H1 (cell line): ENCODE measurements around the gene RNF145. TPM values are rescaled to one million over a fixed set of nuclear protein-coding genes. Genes with fewer than 3 reads are reported as not detected.

Experiments
- CTCF ChIA-PET: fragments of 300-600 bp; sonication (Branson Sonifier 250); formaldehyde crosslinking; loops from one replicate; lab custom pipeline; 2021; ENCODE audit not compliant: partially characterized antibody; lab: Charles Lee
- POLR2A ChIA-PET: fragments of 300-600 bp; sonication (Branson Sonifier 250); formaldehyde crosslinking; loops from one replicate; lab custom pipeline; 2021; ENCODE audit warnings: inconsistent platforms; ENCODE audit not compliant: partially characterized antibody; lab: Charles Lee
- DNase-seq, 2 experiments: peaks; one replicate each; pipeline versions ENCODE4 v3.0.0 to v3.0.0-alpha.2; 2010 to 2022; ENCODE audit warnings: low spot score in 2 of 2, low read depth in 1 of 2, mixed read lengths in 1 of 2
- FAIRE-seq: peaks from 2 replicates; lab custom pipeline; 2011; peaks lifted over from hg19 to GRCh38; lab: Jason Lieb, UNC
- H2AFZ ChIP-seq: 2 replicates; pipeline ENCODE4 v1.8.1; 2012; ENCODE audit warnings: low read length, inconsistent platforms
- H2AK5ac ChIP-seq: 2 replicates; pipeline ENCODE4 v1.6.1; 2013; ENCODE audit warnings: low read depth, low read length
- H2BK120ac ChIP-seq: replicated peaks from 2 replicates; pipeline ENCODE3; 2013; ENCODE audit warnings: low read depth, low read length, inconsistent platforms
- H2BK12ac ChIP-seq: 2 replicates; pipeline ENCODE4 v1.6.1; 2013; ENCODE audit warnings: low read depth, low read length
- H2BK15ac ChIP-seq: 2 replicates; pipeline ENCODE4 v1.6.1; 2013; ENCODE audit warnings: low read length
- H2BK20ac ChIP-seq: 2 replicates; pipeline ENCODE4 v1.6.1; 2013; ENCODE audit warnings: low read length
- H2BK5ac ChIP-seq: 2 replicates; pipeline ENCODE4 v1.6.1; 2013; ENCODE audit warnings: low read depth, low read length
- H3K14ac ChIP-seq: 2 replicates; pipeline ENCODE4 v1.6.1; 2013; ENCODE audit warnings: inconsistent platforms; ENCODE audit not compliant: insufficient read length
- H3K18ac ChIP-seq: 2 replicates; pipeline ENCODE4 v1.6.1; 2013; ENCODE audit warnings: low read length; ENCODE audit errors: extremely low read depth
- H3K23ac ChIP-seq: 2 replicates; pipeline ENCODE4 v1.6.1; 2013; ENCODE audit warnings: inconsistent platforms; ENCODE audit not compliant: insufficient read length
- H3K23me2 ChIP-seq: 2 replicates; pipeline ENCODE4 v1.6.1; 2013; ENCODE audit warnings: low read depth, low read length
- H3K27ac ChIP-seq: 2 replicates; pipeline ENCODE4 v1.6.1; 2011; ENCODE audit warnings: low read depth, low read length, inconsistent platforms
- H3K27me3 ChIP-seq, 4 experiments: replicated peaks in 1 of 4; 1 replicate in 1 of 4; 2 replicates in 3 of 4; pipeline versions ENCODE4 v1.6.1 to v1.8.1; 2011 to 2013; ENCODE audit warnings: low read length in 3 of 4, mild to moderate bottlenecking in 3 of 4, inconsistent platforms in 2 of 4, mixed read lengths in 2 of 4, moderate library complexity in 1 of 4; ENCODE audit not compliant: control insufficient read depth in 3 of 4, insufficient read depth in 3 of 4; ENCODE audit errors: extremely low read depth in 1 of 4
- H3K36me3 ChIP-seq, 4 experiments: 2 replicates each; pipeline versions ENCODE4 v1.6.1 to v1.8.1; 2011 to 2013; ENCODE audit warnings: mild to moderate bottlenecking in 4 of 4, low read length in 3 of 4, moderate library complexity in 2 of 4, control low read depth in 1 of 4, inconsistent platforms in 1 of 4; ENCODE audit not compliant: insufficient read depth in 4 of 4, control insufficient read depth in 2 of 4
- H3K4ac ChIP-seq: replicated peaks from 2 replicates; pipeline ENCODE3; 2013; ENCODE audit warnings: low read length, low read depth, mixed read lengths, inconsistent platforms; ENCODE audit not compliant: insufficient read length
- H3K4me1 ChIP-seq, 4 experiments: replicated peaks in 1 of 4; 1 replicate in 1 of 4; 2 replicates in 3 of 4; pipeline versions ENCODE4 v1.6.1 to v1.8.1; 2011 to 2013; ENCODE audit warnings: low read length in 3 of 4, inconsistent platforms in 2 of 4, mixed read lengths in 1 of 4; ENCODE audit not compliant: insufficient read depth in 4 of 4, control insufficient read depth in 3 of 4
- H3K4me2 ChIP-seq, 2 experiments: 2 replicates each; pipeline versions ENCODE4 v1.6.1 to v1.8.1; 2011 to 2013; ENCODE audit warnings: low read depth in 2 of 2, low read length in 2 of 2, control low read depth in 1 of 2, inconsistent platforms in 1 of 2, mild to moderate bottlenecking in 1 of 2; ENCODE audit not compliant: insufficient read depth in 1 of 2
- H3K4me3 ChIP-seq, 4 experiments: fragments of 200-600, 300-600 bp in 1 of 4; sonication (generic), shearing (Covaris generic), sonication (Bioruptor Twin) in 1 of 4; 2 replicates each; pipeline versions ENCODE4 v1.5.1 to v1.8.1; 2011 to 2016; ENCODE audit warnings: low read length in 4 of 4, low read depth in 3 of 4, control low read depth in 2 of 4, inconsistent platforms in 2 of 4, mild to moderate bottlenecking in 2 of 4, mixed read lengths in 1 of 4, moderate library complexity in 1 of 4; ENCODE audit not compliant: insufficient read depth in 2 of 4; ENCODE audit errors: extremely low read depth in 1 of 4
- H3K56ac ChIP-seq: replicated peaks from 2 replicates; pipeline ENCODE3; 2013; ENCODE audit warnings: low read depth, mild to moderate bottlenecking, mixed read lengths, low read length, inconsistent platforms; ENCODE audit not compliant: insufficient read length
- H3K79me1 ChIP-seq: 2 replicates; pipeline ENCODE4 v1.6.1; 2013; ENCODE audit warnings: low read depth, low read length, control low read depth
- H3K79me2 ChIP-seq, 2 experiments: 2 replicates each; pipeline versions ENCODE4 v1.6.1 to v1.8.1; 2012 to 2013; ENCODE audit warnings: low read length in 2 of 2, mild to moderate bottlenecking in 2 of 2, inconsistent platforms in 1 of 2; ENCODE audit not compliant: insufficient read depth in 2 of 2, control insufficient read depth in 1 of 2
- H3K9ac ChIP-seq, 4 experiments: replicated peaks in 1 of 4; 1 replicate in 1 of 4; 2 replicates in 3 of 4; pipeline versions ENCODE4 v1.6.1 to v1.8.1; 2011 to 2013; ENCODE audit warnings: low read depth in 3 of 4, low read length in 3 of 4, control low read depth in 2 of 4, mild to moderate bottlenecking in 2 of 4, moderate library complexity in 2 of 4, inconsistent platforms in 1 of 4; ENCODE audit errors: extremely low read depth in 1 of 4
- H3K9me3 ChIP-seq, 2 experiments: 2 replicates each; pipeline versions ENCODE4 v1.6.1 to v1.8.1; 2012 to 2013; ENCODE audit warnings: mild to moderate bottlenecking in 2 of 2, moderate library complexity in 2 of 2, control low read depth in 1 of 2, inconsistent platforms in 1 of 2, low read depth in 1 of 2, low read length in 1 of 2, mixed read lengths in 1 of 2; ENCODE audit not compliant: insufficient read depth in 2 of 2
- H4K20me1 ChIP-seq, 2 experiments: replicated peaks in 1 of 2; 2 replicates each; pipeline versions ENCODE3 to v1.8.1; 2011 to 2013; ENCODE audit warnings: inconsistent platforms in 2 of 2, low read length in 2 of 2, mild to moderate bottlenecking in 1 of 2; ENCODE audit not compliant: insufficient read depth in 2 of 2, control insufficient read depth in 1 of 2
- H4K5ac ChIP-seq: 2 replicates; pipeline ENCODE4 v1.6.1; 2013; ENCODE audit warnings: low read length, low read depth, mixed read lengths, inconsistent platforms; ENCODE audit not compliant: insufficient read length
- H4K8ac ChIP-seq: 2 replicates; pipeline ENCODE4 v1.8.0; 2013; ENCODE audit warnings: mild to moderate bottlenecking, moderate library complexity, low read length, inconsistent platforms; ENCODE audit not compliant: insufficient read depth; ENCODE audit errors: extremely low read depth
- H4K91ac ChIP-seq: replicated peaks from 2 replicates; pipeline ENCODE3; 2013; ENCODE audit warnings: low read length, mixed read lengths, inconsistent platforms; ENCODE audit not compliant: insufficient read length
- CREB1 ChIP-seq: IDR thresholded peaks from 2 replicates; pipeline ENCODE4 v1.6.1; 2012; ENCODE audit warnings: inconsistent platforms
- EGR1 ChIP-seq: IDR thresholded peaks from 2 replicates; pipeline ENCODE4 v1.6.1; 2011; ENCODE audit warnings: low read depth, low read length, borderline replicate concordance
- POU5F1 ChIP-seq: IDR thresholded peaks from 2 replicates; pipeline ENCODE4 v1.6.1; 2011; ENCODE audit warnings: low read depth, mild to moderate bottlenecking, low read length, moderate library complexity
- SIRT6 ChIP-seq: IDR thresholded peaks from one replicate; pipeline ENCODE4 v1.7.1; 2012; ENCODE audit warnings: low read length, inconsistent platforms
- WGBS, 2 experiments: shearing (Covaris generic) in 1 of 2; methylation state at CpG; one replicate each; pipeline versions ENCODE4 v1.1.6 to v1.1.7; 2013 to 2015; ENCODE audit warnings: low lambda C conversion rate in 2 of 2, mixed read lengths in 2 of 2, inconsistent platforms in 1 of 2, low coverage in 1 of 2, missing lambda C conversion rate in 1 of 2; ENCODE audit not compliant: insufficient replicate concordance in 2 of 2, insufficient coverage in 1 of 2, insufficient read length in 1 of 2; ENCODE audit errors: extremely low coverage in 1 of 2, missing lambda C conversion rate in 1 of 2; 5-methylcytosine and 5-hydroxymethylcytosine counted together
- polyA plus RNA-seq, 7 experiments: library from polyadenylated mRNA; depleted of rRNA in 3 of 7; stranded (reverse) in 5 of 7; unstranded in 2 of 7; fragments of >200 nt in 5 of 7; fragments of 200-250 nt in 2 of 7; gene quantifications; 1 replicate in 5 of 7; 2 replicates in 1 of 7; 4 replicates in 1 of 7; pipeline versions ENCODE4 v1.2.1 to v1.2.3, GENCODE V29; 2011 to 2013; ENCODE audit warnings: missing spikeins in 2 of 7, mixed read lengths in 2 of 7
- total RNA-seq: library from RNA; stranded (reverse); fragmentation: NEBNext Ultra II Directional; extraction: Animal tissue kit (Norgen Biotek cat#: 25700); gene quantifications from 2 replicates; pipeline ENCODE4 v1.2.1, GENCODE V29; 2021
- TF ChIP-seq, protein P1 (sequence below): IDR thresholded peaks from 2 replicates; pipeline ENCODE4 v1.6.1; 2011; ENCODE audit warnings: low read depth, mild to moderate bottlenecking, low read length; ENCODE audit not compliant: insufficient read depth
- TF ChIP-seq, protein P2 (sequence below): IDR thresholded peaks from 2 replicates; pipeline ENCODE4 v1.6.1; 2012; ENCODE audit warnings: low read length, inconsistent platforms

The RNF145 gene
- total and polyA plus RNA-seq, 2 of the 8 experiments (the other 6 are each of a cell fraction or from before 2014, with no cell fraction given) = 34.2 to 72.5 TPM

DNA sequence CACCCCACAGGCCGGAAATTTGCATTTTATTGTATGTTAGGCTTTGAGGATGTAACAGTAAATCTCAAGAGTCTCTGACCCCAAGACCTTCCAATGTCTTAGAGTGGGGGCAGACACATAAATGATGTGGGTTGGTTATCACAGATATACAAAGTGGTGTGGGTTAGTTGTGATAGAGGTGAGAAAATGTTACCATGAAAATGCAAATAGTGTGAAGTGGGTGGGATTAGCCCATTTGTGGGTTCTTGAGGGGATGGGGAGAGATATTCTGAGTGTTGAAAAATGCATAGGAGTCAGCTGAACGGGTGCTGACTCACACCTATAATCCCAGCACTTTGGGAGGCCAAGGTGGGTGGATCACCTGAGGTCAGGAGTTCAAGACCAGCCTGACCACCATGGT, 7.9 kb upstream of the RNF145 start:
- H3K56ac ChIP-seq = no peak overlapping the region
- no peaks in the 10 kb centered on the region for H3K79me1 ChIP-seq
- FAIRE-seq (no peak), DNase-seq (no peak)
- H3K23ac ChIP-seq = no peak overlapping the region
- H4K5ac ChIP-seq = no peak overlapping the region
- H3K23me2 ChIP-seq = no peaks in the 10 kb centered on the region
- H4K8ac ChIP-seq = no peak overlapping the region
- H3K27me3 ChIP-seq = no peaks in the 10 kb centered on the region; a peak in 1 of 7 replicates
- ChIA-PET POLR2A (no interaction called here), CTCF (interaction anchor here (0.6 to 1.1 kb wide), 2 partner anchors 8 to 10 kb away, joined by 3 read pairs; no protein-coding TSS in a partner anchor)
- H3K14ac ChIP-seq = no peak overlapping the region
- TF ChIP-seq POU5F1 = no peak
- no peak for TF ChIP-seq EGR1
- TF ChIP-seq, protein P1, sequence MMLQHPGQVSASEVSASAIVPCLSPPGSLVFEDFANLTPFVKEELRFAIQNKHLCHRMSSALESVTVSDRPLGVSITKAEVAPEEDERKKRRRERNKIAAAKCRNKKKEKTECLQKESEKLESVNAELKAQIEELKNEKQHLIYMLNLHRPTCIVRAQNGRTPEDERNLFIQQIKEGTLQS = no peak
- TF ChIP-seq, protein P2, sequence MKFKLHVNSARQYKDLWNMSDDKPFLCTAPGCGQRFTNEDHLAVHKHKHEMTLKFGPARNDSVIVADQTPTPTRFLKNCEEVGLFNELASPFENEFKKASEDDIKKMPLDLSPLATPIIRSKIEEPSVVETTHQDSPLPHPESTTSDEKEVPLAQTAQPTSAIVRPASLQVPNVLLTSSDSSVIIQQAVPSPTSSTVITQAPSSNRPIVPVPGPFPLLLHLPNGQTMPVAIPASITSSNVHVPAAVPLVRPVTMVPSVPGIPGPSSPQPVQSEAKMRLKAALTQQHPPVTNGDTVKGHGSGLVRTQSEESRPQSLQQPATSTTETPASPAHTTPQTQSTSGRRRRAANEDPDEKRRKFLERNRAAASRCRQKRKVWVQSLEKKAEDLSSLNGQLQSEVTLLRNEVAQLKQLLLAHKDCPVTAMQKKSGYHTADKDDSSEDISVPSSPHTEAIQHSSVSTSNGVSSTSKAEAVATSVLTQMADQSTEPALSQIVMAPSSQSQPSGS = no peak
- TF ChIP-seq CREB1 = no peak
- no peak for TF ChIP-seq SIRT6
- no peaks in the 10 kb centered on the region for H3K9me3 ChIP-seq
- no peaks in the 10 kb centered on the region for H3K36me3 ChIP-seq
- no peak overlapping the region for H2BK15ac ChIP-seq
- WGBS, 2 experiments = 94% methylated on average over 2 of the region's 2 CpGs; no CpG with 5 or more reads in 1 of the 2 experiments
- no peaks in the 10 kb centered on the region for H4K20me1 ChIP-seq
- H3K27ac ChIP-seq = no peak overlapping the region
- no peak overlapping the region for H3K4me3 ChIP-seq
- no peak overlapping the region for H3K18ac ChIP-seq
- no peak overlapping the region for H2AK5ac ChIP-seq
- H2BK5ac ChIP-seq = no peak overlapping the region
- no peak overlapping the region for H2BK120ac ChIP-seq
- no peak overlapping the region for H2BK12ac ChIP-seq
- no peak overlapping the region for H2BK20ac ChIP-seq
- H3K4me1 ChIP-seq = no peaks in the 10 kb centered on the region
- no peak overlapping the region for H3K4me2 ChIP-seq
- H3K4ac ChIP-seq = no peak overlapping the region
- no peak overlapping the region for H3K9ac ChIP-seq
- H3K79me2 ChIP-seq = no peaks in the 10 kb centered on the region
- H2AFZ ChIP-seq = no peak overlapping the region
- no peak overlapping the region for H4K91ac ChIP-seq
